Occipital lobe (tissue), 2 donors: ENCODE measurements around the gene PHF20. TPM values are rescaled to one million over a fixed set of nuclear protein-coding genes. Genes with fewer than 3 reads are reported as not detected.
"Not testable (repeated sequence)": the region's sequence is repeated elsewhere in the genome, so short reads cannot be mapped to it uniquely, and the experiment has no call there.

Experiments used
- DNase-seq: peaks from one replicate; lab custom pipeline; 2025; lab: John Stamatoyannopoulos, UW
- total RNA-seq: library from RNA; depleted of rRNA; stranded (reverse); fragments of >200 nt; gene quantifications from one replicate; pipeline ENCODE4 v1.2.3, GENCODE V29; 2014

Gene PHF20
- total RNA-seq, 1 donor from 2014 or later = 46.3 TPM

- DNase-seq = no peak
Measured at GRCh38 chr20:35884541-35884865, 112.7 kb downstream of the PHF20 start.

- no peak for DNase-seq
Measured at GRCh38 chr20:35885212-35885611, 113.4 kb downstream of the PHF20 start.

GRCh38 chr20:35886537-35886936, 114.7 kb downstream of the PHF20 start:
- DNase-seq = no peak

- no peak for DNase-seq
Measured at GRCh38 chr20:35887393-35888064, 115.7 kb downstream of the PHF20 start.

- DNase-seq = no peak
Measured at GRCh38 chr20:35888657-35889056, 116.8 kb downstream of the PHF20 start.

GRCh38 chr20:35891375-35891774, 119.6 kb downstream of the PHF20 start:
- DNase-seq = no peak

- DNase-seq = no peak
Measured at GRCh38 chr20:35892871-35893270, 121.1 kb downstream of the PHF20 start.

- no peak for DNase-seq
Measured at GRCh38 chr20:35893942-35894341, 122.1 kb downstream of the PHF20 start.

GRCh38 chr20:35895516-35895915, 123.7 kb downstream of the PHF20 start:
- DNase-seq = not testable (repeated sequence)

- no peak for DNase-seq
Measured at GRCh38 chr20:35899064-35899463, 127.2 kb downstream of the PHF20 start.

- not testable (repeated sequence) for DNase-seq
Measured at GRCh38 chr20:35901230-35901629, 129.4 kb downstream of the PHF20 start.

- DNase-seq = no peak
Measured at GRCh38 chr20:35901678-35902544, 130.1 kb downstream of the PHF20 start.

- DNase-seq = no peak
Measured at GRCh38 chr20:35902545-35902941, 130.7 kb downstream of the PHF20 start.

- no peak for DNase-seq
Measured at GRCh38 chr20:35903843-35904242, 132.0 kb downstream of the PHF20 start.

- no peak for DNase-seq
Measured at GRCh38 chr20:35904982-35905663, 133.3 kb downstream of the PHF20 start.

- DNase-seq = no peak
Measured at GRCh38 chr20:35907017-35907701, 135.3 kb downstream of the PHF20 start.

- no peak for DNase-seq
Measured at GRCh38 chr20:35908007-35908406, 136.2 kb downstream of the PHF20 start.

- no peak for DNase-seq
Measured at GRCh38 chr20:35909176-35909575, 137.4 kb downstream of the PHF20 start.

- no peak for DNase-seq
Measured at GRCh38 chr20:35909796-35910195, 138.0 kb downstream of the PHF20 start.

GRCh38 chr20:35910254-35910653, 138.4 kb downstream of the PHF20 start:
- DNase-seq = no peak

- DNase-seq = no peak
Measured at GRCh38 chr20:35912881-35913280, 141.1 kb downstream of the PHF20 start.

GRCh38 chr20:35917077-35917476, 145.3 kb downstream of the PHF20 start:
- no peak for DNase-seq
